Measurements from ENCODE around the gene SPEN.

- no peak for TF ChIP-seq HNRNPL (IDR thresholded peaks at IDR 0.05; ENCODE audit: low read depth, low read length)
- peak in 1 of 2 experiments; percentile 83; a peak in 2 of 4 replicates for TF ChIP-seq ARNT (IDR thresholded peaks at IDR 0.05)
- no peak for TF ChIP-seq SMC3 (conservative IDR thresholded peaks at IDR 0.05; ENCODE audit: insufficient read depth, low read depth, low read length)
- no peak for TF ChIP-seq ZNF263 (CRISPR knock-in tag; IDR thresholded peaks at IDR 0.05; ENCODE audit: borderline replicate concordance)
- TF ChIP-seq TBP (optimal IDR thresholded peaks at IDR 0.05; ENCODE audit: low read depth, low read length) = no peak
- no peak for TF ChIP-seq CREM (IDR thresholded peaks at IDR 0.05; ENCODE audit: low read depth)
- TF ChIP-seq FOXM1 (IDR thresholded peaks at IDR 0.05; ENCODE audit: low read depth) = no peak
- no peak for TF ChIP-seq FOXM1 (CRISPR knock-in tag; IDR thresholded peaks at IDR 0.05; ENCODE audit: low read depth)
- TF ChIP-seq TGIF2 (CRISPR knock-in tag; IDR thresholded peaks at IDR 0.05) = no peak
- no peak for TF ChIP-seq POLR2AphosphoS2 (IDR thresholded peaks at IDR 0.05; ENCODE audit: low read length)
- no peak for TF ChIP-seq PREB (CRISPR knock-in tag; IDR thresholded peaks at IDR 0.05)
- TF ChIP-seq ZBTB7A (IDR thresholded peaks at IDR 0.05; ENCODE audit: borderline replicate concordance, control insufficient read depth, low read depth, low read length) = no peak
Measured at GRCh38 chr1:15876357-15877055, 29.0 kb downstream of the SPEN start.

Data from K562 (cell line).